HG03103 (cell line): Measurements from ENCODE around the gene HLA-DMA.

Experiments
- ATAC-seq: cut with Tn5 transposase; IDR thresholded peaks from one replicate; pipeline ENCODE4 v1.9.1; 2021; ENCODE audit warnings: low read depth; ENCODE audit not compliant: unreplicated experiment

The HLA-DMA gene

GRCh38 chr6:32935551-32936238 is 17.2 kb downstream of the HLA-DMA start:
- no peak for ATAC-seq

GRCh38 chr6:32933661-32934085 is 19.2 kb downstream of the HLA-DMA start:
- no peak for ATAC-seq

GRCh38 chr6:32932132-32932868 is 20.6 kb downstream of the HLA-DMA start:
- no peak for ATAC-seq

- ATAC-seq = no peak
Measured at GRCh38 chr6:32931211-32931610, 21.7 kb downstream of the HLA-DMA start.

- ATAC-seq = no peak
Measured at GRCh38 chr6:32922083-32922482, 30.8 kb downstream of the HLA-DMA start.

- ATAC-seq = no peak
Measured at GRCh38 chr6:32920715-32921114, 32.2 kb downstream of the HLA-DMA start.

GRCh38 chr6:32912951-32913350 is 39.9 kb downstream of the HLA-DMA start:
- ATAC-seq = no peak

- no peak for ATAC-seq
Measured at GRCh38 chr6:32908897-32909296, 44.0 kb downstream of the HLA-DMA start.

- ATAC-seq = no peak
Measured at GRCh38 chr6:32906539-32906938, 46.4 kb downstream of the HLA-DMA start.

GRCh38 chr6:32905078-32905477 is 47.8 kb downstream of the HLA-DMA start:
- no peak for ATAC-seq

GRCh38 chr6:32903952-32904351 is 48.9 kb downstream of the HLA-DMA start:
- ATAC-seq = no peak
